ENCODE results near the gene BTN3A1.
"Not testable (repeated sequence)": the region's sequence is repeated elsewhere in the genome, so short reads cannot be mapped to it uniquely, and the experiment has no call there.

BTN3A1 gene

GRCh38 chr6:26401987-26402658 is at the start of gene BTN3A1:
TSS of gene BTN3A1 (plus strand) at chr6:26402275. CDS start at chr6:26405564, 3,289 bp downstream.
- peaks cover 27% of the 10 kb centered on the region for H3K4me1 ChIP-seq
- H3K27me3 ChIP-seq (ENCODE audit: low read depth), result no peaks in the 10 kb centered on the region
- peak within 1 kb of the TSS; percentile 33 for H3K4me3 ChIP-seq
- H3K9me3 ChIP-seq, result no peaks in the 10 kb centered on the region
- no peaks in the 10 kb centered on the region for H3K36me3 ChIP-seq (replicated peaks)
- in situ Hi-C loops (cut with MboI; ENCODE audit: low sequenced_read_pairs), result no loop called here
- peak; percentile 84 to 85 for DNase-seq (ENCODE audit: low spot score in 2 of 2)

DNA sequence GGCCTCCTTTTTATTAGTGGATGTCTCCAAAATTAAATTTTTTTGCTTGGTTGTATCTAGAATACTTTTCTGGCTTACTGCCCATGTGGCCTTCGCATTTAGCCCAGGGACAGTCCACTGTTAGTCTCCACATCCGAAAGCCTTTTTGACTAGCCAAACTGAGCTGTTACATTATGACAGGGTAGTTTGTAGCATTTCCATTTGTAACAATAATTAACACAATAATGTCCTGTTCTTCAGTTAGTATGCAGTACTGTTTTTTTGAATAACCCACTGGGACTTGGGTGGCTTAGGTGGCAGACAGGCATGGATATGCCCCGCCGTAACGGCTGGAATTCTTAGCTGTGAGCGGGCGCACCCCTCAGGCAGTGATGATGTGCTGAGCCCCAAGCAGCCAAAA is 49.8 kb upstream of the BTN3A1 start:
- in situ Hi-C loops (cut with MboI; ENCODE audit: low sequenced_read_pairs), result no loop called here
- no peak for DNase-seq (ENCODE audit: low spot score in 2 of 2)
- no peak overlapping the region for H3K4me3 ChIP-seq
- H3K4me1 ChIP-seq, result peaks cover 11% of the 10 kb centered on the region
- H3K27me3 ChIP-seq (ENCODE audit: low read depth), result no peaks in the 10 kb centered on the region
- no peaks in the 10 kb centered on the region for H3K36me3 ChIP-seq (replicated peaks)
- H3K9me3 ChIP-seq, result no peaks in the 10 kb centered on the region

- in situ Hi-C loops (cut with MboI; ENCODE audit: low sequenced_read_pairs), result no loop called here
- H3K27me3 ChIP-seq (ENCODE audit: low read depth), result no peaks in the 10 kb centered on the region
Observed at GRCh38 chr6:26354162-26354561, 47.9 kb upstream of the BTN3A1 start.

DNA sequence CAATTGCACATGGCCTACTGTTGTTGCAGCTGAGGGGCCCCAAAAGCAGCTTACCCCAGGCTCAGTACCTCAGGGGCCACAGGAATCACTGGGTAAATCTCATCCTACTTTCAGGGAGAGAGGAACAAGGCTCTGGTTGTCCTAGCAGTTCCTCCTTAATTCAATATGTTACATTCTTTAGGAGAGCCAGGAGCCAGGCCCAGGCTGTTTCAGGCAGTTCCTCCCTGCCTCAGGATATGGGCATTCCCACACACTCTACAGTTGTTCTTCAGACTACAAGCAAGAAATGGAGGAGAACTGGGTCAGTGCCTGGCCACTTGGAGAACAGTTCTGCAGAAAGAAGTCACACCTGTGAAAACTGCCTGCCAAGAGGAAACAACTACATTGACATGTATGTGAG is 46.7 kb upstream of the BTN3A1 start:
- Histone ChIP-seq H3K4me3 (no peak overlapping the region), H3K9me3 (no peaks in the 10 kb centered on the region), H3K27me3 (ENCODE audit: low read depth) (no peaks in the 10 kb centered on the region), H3K36me3 (replicated peaks) (no peaks in the 10 kb centered on the region), H3K4me1 (peaks cover 14% of the 10 kb centered on the region)
- no peak for DNase-seq (ENCODE audit: low spot score in 2 of 2)
- in situ Hi-C loops (cut with MboI; ENCODE audit: low sequenced_read_pairs), result no loop called here

More at GRCh38 chr6:26354162-26354561, 47.9 kb upstream of the BTN3A1 start:
- DNase-seq (ENCODE audit: low spot score in 2 of 2), result no peak
- Histone ChIP-seq H3K4me3 (no peak overlapping the region), H3K9me3 (no peaks in the 10 kb centered on the region), H3K4me1 (peaks cover 14% of the 10 kb centered on the region), H3K36me3 (replicated peaks) (no peaks in the 10 kb centered on the region)

DNA sequence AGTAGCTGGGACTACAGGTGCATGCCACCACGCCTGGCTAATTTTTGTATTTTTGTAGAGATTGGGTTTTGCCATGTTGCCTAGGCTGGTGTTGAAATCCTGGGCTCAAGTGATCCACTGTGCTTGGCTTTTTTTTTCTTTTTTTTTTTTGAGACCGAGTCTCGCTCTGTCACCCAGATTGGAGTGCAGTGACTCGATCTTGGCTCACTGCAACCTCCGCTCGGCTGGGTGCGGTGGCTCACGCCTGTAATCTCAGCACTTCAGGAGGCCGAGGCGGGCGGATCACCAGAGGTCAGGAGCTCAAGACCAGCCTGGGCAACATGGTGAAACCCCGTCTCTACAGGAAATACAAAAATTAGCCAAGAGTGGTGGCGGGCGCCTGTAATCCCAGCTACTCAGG is 44.5 kb upstream of the BTN3A1 start:
- H3K4me3 ChIP-seq; H3K36me3 ChIP-seq (replicated peaks); in situ Hi-C loops (cut with MboI; ENCODE audit: low sequenced_read_pairs); H3K9me3 ChIP-seq; H3K27me3 ChIP-seq (ENCODE audit: low read depth); DNase-seq (ENCODE audit: low spot score in 2 of 2): not testable (repeated sequence)
- peaks cover 14% of the 10 kb centered on the region for H3K4me1 ChIP-seq

DNA sequence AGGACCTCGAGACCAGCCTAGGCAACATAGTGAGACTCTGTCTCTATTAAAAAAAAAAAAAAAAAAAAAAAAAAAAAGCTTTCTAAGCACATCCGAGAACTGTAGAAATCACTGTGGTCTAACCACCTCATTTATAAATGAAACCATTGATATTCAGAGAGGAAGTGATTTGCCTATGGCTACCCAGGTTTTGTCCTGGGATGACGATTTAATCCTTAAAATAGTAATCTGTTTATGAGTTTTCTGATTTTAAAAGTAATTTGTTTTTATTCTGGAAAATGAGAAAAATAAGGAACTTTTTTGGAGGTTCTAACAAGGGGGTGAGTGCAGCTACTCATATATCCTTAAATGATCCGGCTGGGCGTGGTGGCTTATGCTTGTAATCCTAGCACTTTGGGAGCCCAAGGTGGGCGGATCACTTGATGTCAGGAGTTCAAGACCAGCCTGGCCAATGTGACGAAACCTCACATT is 43.5 kb upstream of the BTN3A1 start:
- H3K4me3 ChIP-seq, result no peak overlapping the region
- DNase-seq (ENCODE audit: low spot score in 2 of 2), result peak in 1 of 2 experiments; percentile 36
- H3K36me3 ChIP-seq (replicated peaks), result no peaks in the 10 kb centered on the region
- in situ Hi-C loops (cut with MboI; ENCODE audit: low sequenced_read_pairs), result no loop called here
- no peaks in the 10 kb centered on the region for H3K9me3 ChIP-seq
- no peaks in the 10 kb centered on the region for H3K27me3 ChIP-seq (ENCODE audit: low read depth)
- H3K4me1 ChIP-seq, result peaks cover 14% of the 10 kb centered on the region

- Histone ChIP-seq H3K9me3 (no peaks in the 10 kb centered on the region), H3K27me3 (ENCODE audit: low read depth) (no peaks in the 10 kb centered on the region), H3K4me1 (peaks cover 8% of the 10 kb centered on the region), H3K36me3 (replicated peaks) (no peaks in the 10 kb centered on the region), H3K4me3 (no peak overlapping the region)
- in situ Hi-C loops (cut with MboI; ENCODE audit: low sequenced_read_pairs), result no loop called here
- DNase-seq (ENCODE audit: low spot score in 2 of 2), result no peak
Observed at GRCh38 chr6:26359765-26360164, 42.3 kb upstream of the BTN3A1 start.

- Histone ChIP-seq H3K27me3 (ENCODE audit: low read depth) (no peaks in the 10 kb centered on the region), H3K4me1 (peaks cover 6% of the 10 kb centered on the region; the same call in 1 of the 2 replicates), H3K36me3 (replicated peaks) (no peaks in the 10 kb centered on the region), H3K4me3 (no peak overlapping the region), H3K9me3 (no peaks in the 10 kb centered on the region)
- DNase-seq (ENCODE audit: low spot score in 2 of 2), result no peak
- in situ Hi-C loops (cut with MboI; ENCODE audit: low sequenced_read_pairs), result no loop called here
Observed at GRCh38 chr6:26360451-26361416, 41.3 kb upstream of the BTN3A1 start.

GRCh38 chr6:26361544-26361943 is 40.5 kb upstream of the BTN3A1 start:
- no peaks in the 10 kb centered on the region for H3K36me3 ChIP-seq (replicated peaks)
- no peaks in the 10 kb centered on the region for H3K27me3 ChIP-seq (ENCODE audit: low read depth)
- DNase-seq (ENCODE audit: low spot score in 2 of 2), result no peak
- no peaks in the 10 kb centered on the region for H3K9me3 ChIP-seq
- no peak overlapping the region for H3K4me3 ChIP-seq
- peaks cover 9% of the 10 kb centered on the region; the same call in 1 of the 2 replicates for H3K4me1 ChIP-seq
- in situ Hi-C loops (cut with MboI; ENCODE audit: low sequenced_read_pairs), result no loop called here

GRCh38 chr6:26362093-26362835 is 39.8 kb upstream of the BTN3A1 start:
- Histone ChIP-seq H3K36me3 (replicated peaks) (no peaks in the 10 kb centered on the region), H3K27me3 (ENCODE audit: low read depth) (no peaks in the 10 kb centered on the region), H3K4me3 (no peak overlapping the region), H3K9me3 (no peaks in the 10 kb centered on the region), H3K4me1 (peaks cover 9% of the 10 kb centered on the region; the same call in 1 of the 2 replicates)
- in situ Hi-C loops (cut with MboI; ENCODE audit: low sequenced_read_pairs), result no loop called here
- no peak for DNase-seq (ENCODE audit: low spot score in 2 of 2)

DNA sequence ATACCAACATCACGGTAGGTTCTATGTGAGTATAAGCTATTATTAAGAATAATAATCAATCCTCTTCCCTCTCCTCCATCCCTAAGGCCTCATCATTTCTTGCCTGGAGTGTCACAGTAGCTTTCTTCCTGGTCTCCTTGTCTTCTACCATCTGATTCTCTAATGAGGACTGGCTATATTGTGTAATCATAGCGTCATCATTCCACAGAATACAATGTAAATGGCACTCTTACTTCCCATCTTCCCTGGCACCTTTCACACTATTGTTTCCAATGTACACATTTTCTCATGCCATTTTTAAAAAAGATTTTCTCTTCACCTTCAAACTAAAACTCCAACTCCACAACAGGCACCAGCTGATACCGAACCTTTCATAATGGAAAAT is 39.2 kb upstream of the BTN3A1 start:
- Histone ChIP-seq H3K9me3 (no peaks in the 10 kb centered on the region), H3K4me3 (no peak overlapping the region), H3K36me3 (replicated peaks) (no peaks in the 10 kb centered on the region), H3K4me1 (peaks cover 9% of the 10 kb centered on the region; the same call in 1 of the 2 replicates), H3K27me3 (ENCODE audit: low read depth) (no peaks in the 10 kb centered on the region)
- in situ Hi-C loops (cut with MboI; ENCODE audit: low sequenced_read_pairs), result no loop called here
- no peak for DNase-seq (ENCODE audit: low spot score in 2 of 2)

- Histone ChIP-seq H3K4me3 (peak overlapping the region; percentile 43; the same call in 1 of the 2 replicates), H3K36me3 (replicated peaks) (no peaks in the 10 kb centered on the region), H3K27me3 (ENCODE audit: low read depth) (no peaks in the 10 kb centered on the region), H3K4me1 (peaks cover 5% of the 10 kb centered on the region; the same call in 1 of the 2 replicates), H3K9me3 (no peaks in the 10 kb centered on the region)
- no peak for DNase-seq (ENCODE audit: low spot score in 2 of 2)
- in situ Hi-C loops (cut with MboI; ENCODE audit: low sequenced_read_pairs), result no loop called here
Observed at GRCh38 chr6:26363882-26364701, 38.0 kb upstream of the BTN3A1 start.

GRCh38 chr6:26365633-26365995 is 36.5 kb upstream of the BTN3A1 start:
- in situ Hi-C loops (cut with MboI; ENCODE audit: low sequenced_read_pairs), result no loop called here
- no peaks in the 10 kb centered on the region for H3K27me3 ChIP-seq (ENCODE audit: low read depth)
- peaks cover 5% of the 10 kb centered on the region; the same call in 1 of the 2 replicates for H3K4me1 ChIP-seq
- no peaks in the 10 kb centered on the region for H3K9me3 ChIP-seq
- no peak for DNase-seq (ENCODE audit: low spot score in 2 of 2)
- H3K4me3 ChIP-seq, result peak overlapping the region; percentile 43
- H3K36me3 ChIP-seq (replicated peaks), result no peaks in the 10 kb centered on the region

Measured in HAP-1 (cell line).